Measurements from ENCODE around the gene LTO1.

The LTO1 gene

DNA sequence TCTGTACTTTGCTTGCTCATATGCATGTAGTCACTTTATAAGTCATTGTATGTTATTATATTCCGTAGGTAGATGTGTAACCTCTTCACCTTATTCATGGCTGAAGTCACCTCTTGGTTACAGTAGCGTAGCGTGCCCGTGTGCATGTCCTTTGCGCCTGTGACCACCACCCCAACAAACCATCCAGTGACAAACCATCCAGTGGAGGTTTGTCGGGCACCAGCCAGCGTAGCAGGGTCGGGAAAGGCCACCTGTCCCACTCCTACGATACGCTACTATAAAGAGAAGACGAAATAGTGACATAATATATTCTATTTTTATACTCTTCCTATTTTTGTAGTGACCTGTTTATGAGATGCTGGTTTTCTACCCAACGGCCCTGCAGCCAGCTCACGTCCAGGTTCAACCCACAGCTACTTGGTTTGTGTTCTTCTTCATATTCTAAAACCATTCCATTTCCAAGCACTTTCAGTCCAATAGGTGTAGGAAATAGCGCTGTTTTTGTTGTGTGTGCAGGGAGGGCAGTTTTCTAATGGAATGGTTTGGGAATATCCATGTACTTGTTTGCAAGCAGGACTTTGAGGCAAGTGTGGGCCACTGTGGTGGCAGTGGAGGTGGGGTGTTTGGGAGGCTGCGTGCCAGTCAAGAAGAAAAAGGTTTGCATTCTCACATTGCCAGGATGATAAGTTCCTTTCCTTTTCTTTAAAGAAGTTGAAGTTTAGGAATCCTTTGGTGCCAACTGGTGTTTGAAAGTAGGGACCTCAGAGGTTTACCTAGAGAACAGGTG is 23.1 kb downstream of the LTO1 start:
- TF ChIP-seq GATA3 (IDR thresholded peaks at IDR 0.05; ENCODE audit: low read depth, low read length) (no peak), GATA2 (IDR thresholded peaks at IDR 0.05; ENCODE audit: low read depth, low read length) (no peak)

DNA sequence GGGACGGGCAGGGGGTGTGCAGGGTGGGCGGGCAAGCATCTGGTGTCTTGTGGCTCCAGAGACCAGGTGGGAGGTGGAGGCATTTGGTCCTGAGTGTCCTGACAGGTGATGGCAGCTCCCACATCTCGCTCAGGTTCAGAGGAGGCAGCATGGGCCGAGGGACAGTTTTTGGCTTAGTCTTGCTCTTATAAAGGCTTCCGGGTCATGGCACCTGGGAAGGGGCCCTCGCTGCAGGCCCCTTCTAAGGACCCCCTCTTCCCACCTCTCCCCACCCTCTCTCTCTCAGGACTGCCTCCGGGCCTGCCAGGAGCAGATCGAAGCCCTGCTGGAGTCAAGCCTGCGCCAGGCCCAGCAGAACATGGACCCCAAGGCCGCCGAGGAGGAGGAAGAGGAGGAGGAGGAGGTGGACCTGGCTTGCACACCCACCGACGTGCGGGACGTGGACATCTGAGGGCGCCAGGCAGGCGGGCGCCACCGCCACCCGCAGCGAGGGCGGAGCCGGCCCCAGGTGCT is 24.3 kb downstream of the LTO1 start:
- TF ChIP-seq GATA3 (IDR thresholded peaks at IDR 0.05; ENCODE audit: low read depth, low read length), result no peak
- TF ChIP-seq GATA2 (IDR thresholded peaks at IDR 0.05; ENCODE audit: low read depth, low read length), result no peak

GRCh38 chr11:69650081-69650831 is 24.9 kb downstream of the LTO1 start:
- TF ChIP-seq GATA2 (IDR thresholded peaks at IDR 0.05; ENCODE audit: low read depth, low read length), result no peak
- no peak for TF ChIP-seq GATA3 (IDR thresholded peaks at IDR 0.05; ENCODE audit: low read depth, low read length)

DNA sequence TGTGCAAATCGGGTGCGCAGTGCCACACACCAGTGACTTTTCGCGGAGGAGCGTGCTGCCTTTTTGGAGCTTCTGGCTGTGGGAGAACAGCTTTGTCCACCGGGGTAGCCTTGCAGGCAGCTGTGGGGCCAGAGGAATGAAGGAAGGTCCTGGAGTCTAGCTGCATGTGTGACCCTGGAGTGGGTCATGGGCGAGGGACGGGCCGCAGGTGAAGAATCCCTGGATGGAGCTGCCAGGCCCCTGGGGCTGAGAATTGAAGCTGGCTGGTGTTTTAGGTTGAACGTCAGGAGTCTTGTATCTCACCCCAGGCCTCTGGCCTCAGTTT is 25.6 kb downstream of the LTO1 start:
- TF ChIP-seq GATA2 (IDR thresholded peaks at IDR 0.05; ENCODE audit: low read depth, low read length), result no peak
- no peak for TF ChIP-seq GATA3 (IDR thresholded peaks at IDR 0.05; ENCODE audit: low read depth, low read length)

DNA sequence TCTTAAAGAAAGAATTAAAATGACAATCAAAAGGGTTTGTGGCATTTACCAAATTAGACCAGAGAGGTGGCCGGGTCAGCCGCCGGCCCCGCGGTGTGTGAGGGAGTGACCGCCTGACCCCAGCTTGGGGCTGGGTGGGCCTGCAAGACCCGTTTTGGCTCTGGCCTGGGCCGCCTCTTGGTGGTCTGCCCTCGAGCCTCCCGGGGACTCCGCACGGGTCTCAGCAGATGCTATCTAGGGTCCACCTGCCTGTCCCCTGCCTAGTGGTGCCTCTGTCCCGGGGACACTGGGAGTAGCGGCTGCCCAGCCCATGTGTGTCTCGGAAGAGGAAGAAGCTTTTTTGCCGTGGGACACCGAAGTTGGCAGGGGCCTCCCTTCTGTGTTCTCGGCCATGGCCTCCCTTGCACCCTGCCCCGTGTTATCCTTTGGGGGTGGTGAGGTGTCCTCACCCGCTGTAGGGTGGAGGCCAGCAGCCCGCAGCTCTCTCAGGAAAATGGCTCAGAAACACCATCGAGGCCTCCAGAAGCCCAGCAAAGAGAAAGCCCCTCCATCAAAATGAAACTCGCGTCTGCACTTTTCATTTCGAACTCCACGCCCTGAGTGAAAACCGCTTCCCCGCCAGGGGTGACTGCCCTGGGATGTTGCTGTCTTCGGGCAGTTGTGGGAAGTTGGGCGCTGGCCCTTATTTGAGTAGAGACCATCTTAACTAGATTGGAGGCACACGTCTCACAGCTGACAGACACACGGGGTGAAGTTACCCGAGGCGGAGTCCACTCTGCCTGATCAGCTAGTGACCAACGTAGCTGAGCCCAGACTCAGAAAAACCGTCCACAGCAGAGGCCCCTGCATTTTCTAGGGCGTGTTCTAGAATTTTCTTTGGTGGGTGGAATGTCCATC is 26.2 kb downstream of the LTO1 start:
- TF ChIP-seq GATA3 (IDR thresholded peaks at IDR 0.05; ENCODE audit: low read depth, low read length) (no peak), GATA2 (IDR thresholded peaks at IDR 0.05; ENCODE audit: low read depth, low read length) (peak; percentile 14; the same call in 1 of the 2 replicates)

- no peak for TF ChIP-seq GATA2 (IDR thresholded peaks at IDR 0.05; ENCODE audit: low read depth, low read length)
- TF ChIP-seq GATA3 (IDR thresholded peaks at IDR 0.05; ENCODE audit: low read depth, low read length), result no peak
Observed at GRCh38 chr11:69647761-69648497, 27.2 kb downstream of the LTO1 start.

GRCh38 chr11:69647390-69647748 is 27.8 kb downstream of the LTO1 start:
- no peak for TF ChIP-seq GATA2 (IDR thresholded peaks at IDR 0.05; ENCODE audit: low read depth, low read length)

DNA sequence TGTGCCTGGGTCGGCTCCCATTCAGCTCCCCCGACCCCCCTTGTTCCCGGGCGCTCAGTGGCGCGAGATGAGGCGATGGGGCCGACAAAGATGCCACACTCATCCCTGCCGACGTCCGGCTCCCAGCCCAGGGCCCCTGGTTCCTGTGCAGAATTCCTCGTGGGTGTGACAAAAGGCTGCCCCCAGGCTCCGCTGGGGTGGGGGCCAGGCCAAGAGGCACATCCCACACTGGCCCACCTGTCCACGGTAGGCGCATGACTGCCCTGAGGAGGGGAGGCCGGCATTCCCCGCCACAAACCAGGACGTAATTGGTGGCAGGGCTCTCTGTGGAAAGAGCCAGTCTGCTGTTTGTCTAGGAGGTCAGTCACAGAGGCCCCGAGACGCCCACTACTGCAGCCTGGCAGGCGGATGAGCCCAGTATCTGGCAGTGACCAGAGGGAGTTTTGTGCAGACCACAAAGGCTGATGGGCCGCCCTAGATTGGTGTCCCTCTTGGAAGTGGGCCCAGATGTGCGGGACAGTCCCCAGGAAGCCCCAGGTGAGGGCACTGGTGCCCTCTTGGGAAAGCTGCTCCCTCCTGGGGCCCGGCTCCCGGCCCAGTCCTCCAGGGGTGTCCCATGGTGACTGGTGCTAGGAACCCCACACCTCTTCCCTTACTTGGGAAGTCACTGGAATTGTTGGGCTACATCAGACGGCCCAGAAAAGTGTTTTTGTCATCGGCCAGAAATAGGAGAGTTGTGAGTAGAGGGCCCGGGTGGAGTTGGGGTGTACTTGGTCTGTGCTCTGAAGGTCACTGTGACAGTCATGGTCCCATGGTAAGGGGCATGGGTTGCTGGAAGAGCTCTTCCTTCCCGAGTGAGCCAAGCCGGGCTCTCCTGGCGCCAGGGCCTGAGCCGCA is 28.4 kb downstream of the LTO1 start:
- TF ChIP-seq GATA3 (IDR thresholded peaks at IDR 0.05; ENCODE audit: low read depth, low read length), result no peak
- TF ChIP-seq GATA2 (IDR thresholded peaks at IDR 0.05; ENCODE audit: low read depth, low read length), result no peak

GRCh38 chr11:69645801-69646492 is 29.2 kb downstream of the LTO1 start:
- no peak for TF ChIP-seq GATA3 (IDR thresholded peaks at IDR 0.05; ENCODE audit: low read depth, low read length)

DNA sequence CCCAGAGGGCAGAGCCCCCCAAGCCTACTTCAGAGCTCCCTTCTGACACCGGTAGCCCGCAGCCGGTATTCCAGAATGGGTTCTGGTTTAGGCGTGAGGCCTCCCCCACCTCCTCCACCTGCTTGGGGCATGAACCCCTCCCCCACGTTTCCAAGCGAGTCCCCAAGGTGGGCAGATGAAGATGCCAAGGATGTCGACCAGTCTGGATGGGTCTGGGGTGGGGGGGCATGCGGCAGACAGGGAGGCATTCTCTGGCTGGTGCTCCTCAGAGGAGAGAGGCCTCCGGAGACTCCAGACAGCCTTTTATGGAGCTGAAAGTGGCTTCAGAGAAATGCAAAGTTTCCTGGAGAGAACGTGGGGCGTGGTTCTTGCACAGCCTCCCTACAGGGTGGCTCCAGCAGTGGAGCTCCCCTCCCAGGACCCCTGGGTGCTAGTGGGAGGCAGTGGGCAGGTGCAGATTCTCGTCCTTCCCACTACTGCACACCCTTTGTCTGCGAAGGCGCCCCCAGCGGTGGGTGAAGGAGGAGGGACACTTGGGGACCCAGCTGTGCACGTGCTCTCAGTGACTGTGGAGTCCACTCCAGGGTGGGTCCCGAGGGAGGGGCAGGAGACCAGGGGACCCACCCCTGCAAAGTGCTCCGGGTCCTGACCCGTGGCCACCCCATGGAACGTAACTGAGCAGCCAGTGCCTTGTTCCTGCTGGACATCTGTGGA is 30.0 kb downstream of the LTO1 start:
- TF ChIP-seq GATA2 (IDR thresholded peaks at IDR 0.05; ENCODE audit: low read depth, low read length) (no peak), GATA3 (IDR thresholded peaks at IDR 0.05; ENCODE audit: low read depth, low read length) (no peak)

- TF ChIP-seq GATA3 (IDR thresholded peaks at IDR 0.05; ENCODE audit: low read depth, low read length), result no peak
- no peak for TF ChIP-seq GATA2 (IDR thresholded peaks at IDR 0.05; ENCODE audit: low read depth, low read length)
Observed at GRCh38 chr11:69644071-69644961, 30.8 kb downstream of the LTO1 start.

Measured in SH-SY5Y (cell line).